ENCODE measurements around the gene TM7SF2.

Gene TM7SF2

GRCh38 chr11:65125197-65126056, 13.8 kb downstream of the TM7SF2 start:
- TF ChIP-seq, protein P1, sequence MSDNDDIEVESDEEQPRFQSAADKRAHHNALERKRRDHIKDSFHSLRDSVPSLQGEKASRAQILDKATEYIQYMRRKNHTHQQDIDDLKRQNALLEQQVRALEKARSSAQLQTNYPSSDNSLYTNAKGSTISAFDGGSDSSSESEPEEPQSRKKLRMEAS (IDR thresholded peaks at IDR 0.05; ENCODE audit: low read depth, low read length) = no peak
- TF ChIP-seq MYC (IDR thresholded peaks at IDR 0.05; ENCODE audit: low read depth, low read length) (no peak), CTCF (IDR thresholded peaks at IDR 0.05; ENCODE audit: low read depth, low read length) (no peak), POLR2A (IDR thresholded peaks at IDR 0.05; ENCODE audit: extremely low read depth, insufficient read length) (no peak)
- DNase-seq (ENCODE audit: low read depth) = no peak
- H3K4me3 ChIP-seq (ENCODE audit: low read depth, low read length) = no peak overlapping the region

- TF ChIP-seq MYC (IDR thresholded peaks at IDR 0.05; ENCODE audit: low read depth, low read length) = no peak
- TF ChIP-seq, protein P1 (IDR thresholded peaks at IDR 0.05; ENCODE audit: low read depth, low read length) = no peak
- TF ChIP-seq CTCF (IDR thresholded peaks at IDR 0.05; ENCODE audit: low read depth, low read length) = no peak
- no peak for TF ChIP-seq POLR2A (IDR thresholded peaks at IDR 0.05; ENCODE audit: extremely low read depth, insufficient read length)
- peak; percentile 4 for DNase-seq (ENCODE audit: low read depth)
- no peak overlapping the region for H3K4me3 ChIP-seq (ENCODE audit: low read depth, low read length)
These were observed 15.1 kb downstream of the TM7SF2 start for GRCh38 chr11:65126624-65127274.

DNA sequence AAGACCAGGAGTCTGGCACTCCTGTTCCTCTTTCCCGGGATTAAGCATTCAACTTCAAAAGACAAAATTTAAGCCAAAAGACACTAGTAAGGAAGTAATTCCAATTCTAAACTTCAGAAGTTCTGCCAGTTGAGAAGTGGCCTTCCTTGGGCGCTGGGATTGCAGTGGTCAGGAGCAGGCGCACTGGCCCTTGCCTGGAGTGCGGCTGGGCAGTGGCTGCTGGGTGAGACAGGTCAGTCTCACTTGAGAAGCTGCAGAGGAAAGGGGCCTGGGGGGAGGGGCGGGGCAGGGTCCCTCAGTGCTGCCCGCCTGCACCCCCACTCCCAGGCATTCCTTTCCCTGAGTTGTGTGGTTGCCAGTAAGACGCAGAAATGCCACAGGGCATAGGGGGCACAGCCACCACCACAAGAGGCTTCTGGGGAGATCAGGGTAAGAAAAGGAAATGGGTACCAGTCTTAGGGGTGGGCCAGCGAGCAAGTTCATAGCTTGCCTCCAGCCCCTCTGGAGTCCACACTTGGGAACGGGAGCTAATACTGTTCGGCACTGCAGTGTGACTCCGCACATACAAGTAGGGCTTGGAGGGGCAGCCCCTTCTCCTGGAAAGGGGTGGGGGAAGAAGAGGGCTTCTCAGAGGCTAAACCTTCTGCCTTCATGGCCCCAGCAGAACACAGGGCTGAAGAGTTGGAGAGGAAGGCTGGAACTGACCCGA, 16.0 kb downstream of the TM7SF2 start:
- peak; percentile 3 for DNase-seq (ENCODE audit: low read depth)
- TF ChIP-seq, protein P1 (IDR thresholded peaks at IDR 0.05; ENCODE audit: low read depth, low read length) = no peak
- TF ChIP-seq MYC (IDR thresholded peaks at IDR 0.05; ENCODE audit: low read depth, low read length) (no peak), CTCF (IDR thresholded peaks at IDR 0.05; ENCODE audit: low read depth, low read length) (no peak), POLR2A (IDR thresholded peaks at IDR 0.05; ENCODE audit: extremely low read depth, insufficient read length) (no peak)
- H3K4me3 ChIP-seq (ENCODE audit: low read depth, low read length) = no peak overlapping the region

- peak; percentile 15 for DNase-seq (ENCODE audit: low read depth)
- H3K4me3 ChIP-seq (ENCODE audit: low read depth, low read length) = no peak overlapping the region
- no peak for TF ChIP-seq CTCF (IDR thresholded peaks at IDR 0.05; ENCODE audit: low read depth, low read length)
- TF ChIP-seq MYC (IDR thresholded peaks at IDR 0.05; ENCODE audit: low read depth, low read length) = no peak
- TF ChIP-seq, protein P1 (IDR thresholded peaks at IDR 0.05; ENCODE audit: low read depth, low read length) = no peak
- TF ChIP-seq POLR2A (IDR thresholded peaks at IDR 0.05; ENCODE audit: extremely low read depth, insufficient read length) = no peak
These were observed 16.8 kb downstream of the TM7SF2 start for GRCh38 chr11:65128182-65129145.
